HG03175 (cell line): ENCODE data around the gene BNIP5.
"Not testable (repeated sequence)": the region's sequence is repeated elsewhere in the genome, so short reads cannot be mapped to it uniquely, and the experiment has no call there.

ENCODE experiments used
- ATAC-seq: cut with Tn5 transposase; IDR thresholded peaks from one replicate; pipeline ENCODE4 v1.9.1; 2021; ENCODE audit warnings: mild to moderate bottlenecking, moderate library complexity; ENCODE audit not compliant: unreplicated experiment

BNIP5 gene

GRCh38 chr6:36345681-36346466, 9.2 kb upstream of the BNIP5 start:
- ATAC-seq: no peak

DNA sequence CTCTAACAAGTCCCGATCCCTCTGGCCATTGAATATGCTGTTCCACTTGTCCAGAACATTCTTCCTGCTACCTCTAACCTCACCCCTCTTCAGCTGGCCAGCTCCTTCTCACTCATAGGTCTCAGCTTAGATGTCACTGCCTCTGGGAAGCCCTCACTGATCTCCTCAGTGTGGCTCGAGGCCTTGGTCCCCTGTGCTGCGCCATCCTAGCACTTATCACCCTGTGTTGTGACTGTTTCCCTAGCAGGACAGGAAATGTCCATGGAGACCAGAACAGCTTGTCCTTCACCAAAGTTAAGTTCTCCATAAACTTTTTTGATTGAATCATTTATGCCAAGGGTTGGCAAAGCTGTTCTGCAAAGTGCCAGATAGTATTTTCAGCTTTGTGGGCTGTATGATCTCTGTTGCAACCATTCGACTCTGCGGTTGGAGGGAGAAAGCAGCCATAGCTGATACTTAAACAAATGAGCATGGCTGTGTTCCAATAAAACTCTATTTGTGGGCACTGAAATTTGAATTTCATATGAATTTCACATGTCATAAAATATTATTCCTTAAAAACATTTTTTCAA, 6.5 kb upstream of the BNIP5 start:
- ATAC-seq: no peak

DNA sequence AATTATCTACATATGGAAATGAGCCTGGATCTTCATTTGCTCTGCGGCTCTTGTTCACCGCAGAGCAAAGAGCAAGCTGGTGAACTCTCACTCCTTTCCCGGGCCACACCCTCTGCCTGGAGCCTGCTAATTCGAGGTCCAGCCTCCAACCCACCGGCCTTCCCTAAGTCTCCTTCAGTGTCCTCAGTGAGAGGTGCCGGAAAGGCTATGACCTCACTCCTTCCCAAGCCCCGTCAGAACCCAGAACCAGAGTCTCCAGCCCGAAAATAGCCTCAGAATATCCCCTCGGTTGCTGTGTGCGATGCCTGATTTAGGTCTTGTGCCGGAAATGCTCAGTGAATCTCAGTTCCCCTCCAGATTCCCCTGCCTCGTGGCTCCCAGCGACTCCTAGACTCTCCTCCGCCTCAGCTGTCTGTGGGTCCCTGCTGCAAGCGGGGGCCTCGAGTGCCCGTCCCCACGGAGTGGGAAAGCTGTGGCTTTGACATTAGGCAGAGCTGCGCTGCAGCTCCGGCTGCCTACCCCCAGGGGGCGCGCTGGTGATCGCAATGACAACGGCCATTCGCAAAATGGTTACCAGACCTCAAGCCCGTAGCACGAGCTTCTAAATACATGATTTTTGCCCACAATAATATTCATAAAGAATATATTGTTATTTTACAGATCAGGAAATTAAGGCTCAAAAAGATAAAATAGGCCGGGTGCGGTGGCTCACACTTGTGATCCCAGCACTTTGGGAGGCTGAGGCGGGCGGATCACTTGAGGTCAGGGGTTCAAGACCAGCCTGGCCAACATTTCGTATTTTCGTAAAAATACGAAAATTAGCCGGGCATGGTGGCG, 4.1 kb upstream of the BNIP5 start:
- ATAC-seq: no peak

GRCh38 chr6:36340306-36340617, 3.6 kb upstream of the BNIP5 start:
- no peak for ATAC-seq

DNA sequence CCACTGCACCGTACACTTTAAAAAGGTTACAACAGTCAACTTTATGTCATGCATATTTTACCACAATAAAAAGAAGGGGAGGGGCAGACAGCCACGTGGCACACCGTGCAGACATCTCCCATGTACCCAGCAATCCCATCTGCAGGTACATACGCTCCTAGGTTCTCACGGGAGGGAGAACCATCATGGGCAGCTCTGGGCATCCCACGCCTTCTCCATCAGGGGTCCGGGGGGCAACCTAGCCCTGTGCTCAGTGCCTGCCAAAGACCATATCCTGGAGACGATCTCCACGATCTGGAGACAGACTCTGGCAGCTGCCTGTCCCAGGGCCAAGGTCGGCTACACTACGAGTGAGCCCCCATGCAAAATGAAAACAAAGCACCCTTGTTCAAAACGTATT, 2.5 kb upstream of the BNIP5 start:
- no peak for ATAC-seq

DNA sequence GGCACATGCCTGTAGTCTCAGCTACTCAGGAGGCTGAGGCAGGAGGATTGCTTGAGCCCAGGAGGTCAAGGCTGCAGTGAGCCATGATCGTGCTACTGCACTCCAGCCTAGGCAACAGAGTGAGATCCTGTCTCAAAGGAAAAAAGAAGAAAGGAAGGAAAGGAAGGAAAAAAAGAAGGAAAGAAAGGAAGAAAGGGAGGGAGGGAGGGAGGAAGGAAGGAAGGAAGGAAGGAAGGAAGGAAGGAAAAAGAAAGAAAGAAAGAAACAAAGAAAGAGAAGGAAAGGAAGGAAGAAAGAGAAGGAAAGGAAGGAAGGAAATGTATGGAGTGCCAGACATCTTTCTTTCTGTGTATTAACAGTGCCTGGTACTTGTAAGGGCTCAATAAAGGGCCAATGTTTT, 1.5 kb upstream of the BNIP5 start:
- not testable (repeated sequence) for ATAC-seq

GRCh38 chr6:36337814-36338213, 1.1 kb upstream of the BNIP5 start:
- ATAC-seq: no peak

DNA sequence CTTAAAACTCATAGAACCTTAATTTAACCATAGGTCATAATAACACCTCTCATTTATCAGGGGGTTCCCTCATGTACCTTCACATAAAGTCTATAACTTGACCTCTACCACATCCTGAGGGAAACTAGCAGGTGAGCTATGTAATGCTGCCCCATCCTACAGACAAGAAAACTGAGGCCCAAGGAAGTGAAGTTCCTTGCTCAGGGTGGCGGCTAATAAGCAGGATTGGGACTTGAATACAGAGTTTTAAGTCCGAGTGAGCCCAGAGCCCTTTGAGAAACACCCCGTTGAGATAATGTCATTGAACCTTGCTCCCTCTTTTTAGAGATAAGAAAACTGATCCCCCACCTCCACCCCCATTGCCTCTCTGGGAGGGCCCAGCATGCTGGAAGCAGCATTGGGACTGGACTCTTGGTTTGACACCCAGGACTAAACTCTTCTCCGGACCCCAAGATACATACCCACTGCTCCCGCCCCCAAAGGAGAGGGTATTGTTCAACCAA, 429 bp downstream of the BNIP5 start:
- ATAC-seq: no peak

- ATAC-seq: no peak
These were observed 1.1 kb downstream of the BNIP5 start for GRCh38 chr6:36335465-36336207.

GRCh38 chr6:36334832-36335459, 1.7 kb downstream of the BNIP5 start:
- no peak for ATAC-seq

DNA sequence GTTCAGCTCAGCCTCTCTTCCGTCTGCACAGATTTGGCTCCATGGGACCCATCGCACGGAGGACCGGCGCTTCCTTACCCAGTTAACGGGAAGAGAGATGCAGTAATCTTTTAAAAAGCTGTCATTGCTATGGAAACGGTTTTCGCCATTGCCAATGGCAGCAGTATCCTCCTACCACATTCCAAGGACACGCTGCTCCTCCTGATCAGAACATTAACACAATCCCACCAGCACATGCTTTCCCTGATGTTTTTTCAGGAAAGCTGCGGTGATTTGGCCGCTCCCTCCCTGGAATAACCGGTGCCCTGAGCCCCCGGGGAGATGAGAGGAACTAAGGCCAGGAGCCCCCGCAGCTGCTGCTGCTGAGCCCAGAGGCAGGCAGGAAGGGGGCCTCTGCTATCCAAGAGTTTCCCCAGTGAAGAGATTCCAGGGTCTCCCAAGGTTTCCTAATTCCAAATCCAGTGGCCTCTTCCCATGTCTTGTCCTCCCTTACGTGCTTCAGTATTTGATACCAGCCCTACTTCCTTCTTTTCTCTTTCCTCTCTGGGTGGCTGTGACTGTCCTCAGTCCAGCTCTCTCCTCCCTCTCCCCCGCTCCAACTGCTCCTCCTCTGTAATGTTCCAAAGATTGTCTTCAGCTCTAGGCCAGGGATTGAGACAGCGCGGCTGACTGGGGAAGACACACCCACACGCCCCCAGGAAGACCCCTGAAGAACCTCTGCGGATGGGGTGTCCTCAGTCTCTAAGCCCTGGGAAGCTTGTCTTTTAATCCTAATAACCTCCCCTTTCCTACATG, 2.6 kb downstream of the BNIP5 start:
- no peak for ATAC-seq

DNA sequence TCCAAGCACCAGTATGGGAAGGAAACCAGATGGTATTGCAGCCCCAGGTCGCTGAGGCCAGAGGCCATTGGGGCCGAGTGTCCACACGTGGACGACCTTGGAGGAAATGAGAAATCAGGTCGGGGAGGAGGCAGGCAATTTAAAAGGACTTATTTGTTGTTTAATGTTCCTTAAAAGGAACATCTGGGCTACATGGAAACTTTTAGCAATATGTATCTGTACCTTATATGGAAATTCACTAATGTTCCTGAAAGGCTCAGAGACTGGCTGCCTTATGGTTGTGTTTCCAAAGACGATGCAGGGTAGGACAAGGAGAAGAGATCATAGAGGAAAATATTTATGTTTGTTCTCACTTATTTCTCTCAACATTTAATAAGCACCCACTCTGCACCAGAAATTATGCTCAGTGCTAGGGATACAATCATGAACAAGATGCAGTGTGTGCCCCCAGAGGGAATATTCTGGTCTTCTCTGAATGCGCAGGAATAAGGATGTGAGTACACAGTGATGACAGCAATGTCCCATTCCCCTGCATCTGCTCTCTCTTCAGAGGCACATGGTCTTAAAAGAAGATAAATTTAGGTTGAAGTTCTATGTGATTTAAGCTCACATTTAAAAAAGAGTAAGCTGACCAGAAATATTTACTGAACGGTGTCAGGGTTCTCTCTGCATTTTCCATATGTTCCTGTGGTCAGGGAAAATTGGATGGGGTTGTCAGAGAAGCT, 3.4 kb downstream of the BNIP5 start:
- no peak for ATAC-seq

- no peak for ATAC-seq
These were observed 5.3 kb downstream of the BNIP5 start for GRCh38 chr6:36331381-36331780.

GRCh38 chr6:36330366-36330765, 6.3 kb downstream of the BNIP5 start:
- no peak for ATAC-seq

DNA sequence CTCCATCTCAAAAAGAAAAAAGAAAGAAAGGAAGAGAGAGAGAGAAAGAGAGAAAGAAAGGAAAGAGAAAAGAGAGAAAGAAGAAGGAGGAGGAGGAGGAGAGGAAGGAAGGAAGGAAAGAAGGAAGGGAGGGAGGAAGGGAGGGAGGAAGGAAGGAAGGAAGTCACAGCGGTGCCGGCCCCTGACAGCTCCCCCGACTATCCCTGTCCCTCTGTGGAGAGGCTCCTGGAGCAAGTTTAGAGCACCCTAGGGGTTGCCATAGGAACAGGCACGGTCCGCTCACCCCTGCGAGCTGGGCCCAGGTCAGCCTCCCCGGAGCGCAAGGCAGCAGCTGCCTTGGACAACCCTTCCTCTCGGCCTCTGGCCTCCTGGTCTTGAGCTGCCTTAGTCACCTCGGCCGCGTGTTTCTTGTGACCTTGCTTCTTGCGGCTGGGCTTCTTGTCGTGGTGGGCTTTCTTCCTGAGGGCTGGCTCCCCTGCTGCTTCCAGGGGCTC, 6.8 kb downstream of the BNIP5 start:
- ATAC-seq: no peak

GRCh38 chr6:36328600-36328999, 8.1 kb downstream of the BNIP5 start:
- no peak for ATAC-seq

DNA sequence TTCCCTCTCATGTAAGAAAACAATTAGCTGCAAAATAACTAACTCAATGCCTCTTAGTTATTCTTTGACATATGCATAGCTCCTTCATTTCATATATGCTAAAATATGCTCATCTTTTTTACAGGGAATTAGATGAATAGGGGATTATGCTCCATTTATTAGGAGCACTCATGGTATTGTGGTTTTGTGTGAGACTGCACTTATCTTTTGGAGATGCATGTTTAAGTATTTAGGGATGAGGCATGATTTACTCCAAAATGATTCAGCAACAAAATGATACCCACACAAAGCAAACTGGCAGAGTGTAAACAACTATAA, 8.8 kb downstream of the BNIP5 start:
- ATAC-seq: no peak

DNA sequence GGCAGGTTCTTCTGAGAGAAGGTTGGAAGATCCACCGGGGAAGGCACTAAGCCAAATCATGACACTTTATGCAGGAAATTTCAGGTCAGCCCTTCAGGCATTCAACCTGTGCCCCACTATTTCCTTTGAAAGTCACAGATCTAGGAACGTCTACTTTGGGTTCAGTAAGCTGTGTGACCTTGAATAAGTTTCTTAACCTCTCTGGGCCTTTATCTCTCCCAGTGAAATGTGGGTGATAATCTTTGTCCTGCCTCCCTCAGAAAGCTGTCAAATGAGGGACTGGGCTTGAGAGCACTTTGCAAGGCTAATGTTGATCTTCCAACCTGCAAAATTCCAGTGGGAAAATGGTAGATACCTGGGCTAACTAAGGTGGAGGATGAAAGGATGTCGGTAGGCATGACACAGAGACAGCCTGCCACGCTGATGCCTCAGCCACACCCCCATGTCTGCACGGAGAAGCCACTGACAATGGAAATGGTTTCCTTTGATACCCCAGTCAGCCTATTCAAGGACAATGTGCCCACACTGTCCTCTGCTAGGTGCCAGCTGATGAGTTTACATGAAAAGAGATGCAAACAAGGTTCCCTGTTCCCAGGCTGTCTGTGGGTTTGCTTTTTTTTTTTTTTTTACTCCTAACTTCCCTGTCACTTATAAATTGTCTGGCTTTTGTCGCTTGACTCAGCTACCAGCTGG, 9.3 kb downstream of the BNIP5 start:
- no peak for ATAC-seq
